ENCODE measurements around the gene RPS6KA3.
"Not testable (repeated sequence)": the region's sequence is repeated elsewhere in the genome, so short reads cannot be mapped to it uniquely, and the experiment has no call there.

Gene RPS6KA3

DNA sequence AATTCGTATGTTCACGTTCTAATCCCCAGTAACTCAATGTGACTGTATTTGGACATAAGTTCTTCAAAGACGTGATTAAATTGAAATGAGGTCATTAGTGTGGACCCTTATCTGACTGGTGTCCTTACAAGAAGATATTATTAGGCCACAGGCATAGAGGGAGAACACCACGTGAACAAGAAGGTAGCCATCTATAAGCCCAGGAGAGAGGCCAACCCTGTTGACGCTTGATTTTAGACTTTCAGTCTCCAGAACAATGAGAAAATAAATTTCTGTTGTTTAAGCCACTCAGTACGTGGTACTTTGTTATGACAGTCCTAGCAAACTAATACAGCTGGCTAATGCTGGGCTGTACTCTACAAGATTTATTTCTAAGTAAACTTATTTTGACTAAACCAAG, 123.6 kb downstream of the RPS6KA3 start:
- DNase-seq (ENCODE audit: low read depth) = no peak

- peak; percentile 76 for DNase-seq (ENCODE audit: low read depth)
These were observed 125.2 kb downstream of the RPS6KA3 start, which contains the start of gene EIF1AX for GRCh38 chrX:20141281-20142220. TSS of gene EIF1AX (minus strand) at chrX:20141838. CDS start at chrX:20141640, 198 bp downstream.

DNA sequence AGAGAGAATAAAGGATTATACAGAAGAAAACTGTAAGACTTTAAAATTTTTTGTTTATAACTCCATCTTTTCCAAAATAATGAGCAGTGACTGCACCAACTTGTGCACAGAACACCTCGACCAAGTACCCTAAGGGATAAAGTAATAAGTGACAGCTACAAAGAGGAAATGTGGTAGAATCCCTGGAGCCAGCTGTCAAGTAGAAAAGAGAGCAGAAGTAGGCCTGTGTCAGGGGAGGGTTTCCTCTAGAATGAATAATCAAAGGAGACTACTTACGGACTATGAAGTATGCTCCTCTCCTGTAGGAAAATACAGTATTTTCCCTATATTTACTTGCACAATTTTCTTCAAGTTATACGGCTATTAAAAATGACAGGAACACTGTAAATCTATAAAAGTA, 126.3 kb downstream of the RPS6KA3 start:
- no peak for DNase-seq (ENCODE audit: low read depth)

- no peak for DNase-seq (ENCODE audit: low read depth)
These were observed 126.7 kb downstream of the RPS6KA3 start for GRCh38 chrX:20139966-20140365.

DNA sequence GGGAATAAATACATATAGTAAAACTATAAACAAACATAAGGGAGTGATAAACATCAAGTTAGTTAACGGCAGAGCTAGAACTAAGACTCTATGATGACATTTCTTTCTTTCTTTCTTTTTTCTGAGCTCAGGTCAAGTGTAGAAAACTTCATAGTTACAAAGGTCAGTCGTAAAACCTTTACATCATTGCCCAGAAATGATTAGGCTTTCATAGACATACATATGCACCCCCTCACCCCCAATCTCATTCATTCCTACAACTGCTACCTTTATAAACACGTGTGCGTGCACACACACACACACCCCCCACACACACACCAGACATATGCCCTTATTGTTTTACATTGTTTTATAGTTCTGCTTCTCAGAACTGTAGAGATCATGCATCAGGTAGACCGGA, 130.8 kb downstream of the RPS6KA3 start:
- no peak for DNase-seq (ENCODE audit: low read depth)

DNA sequence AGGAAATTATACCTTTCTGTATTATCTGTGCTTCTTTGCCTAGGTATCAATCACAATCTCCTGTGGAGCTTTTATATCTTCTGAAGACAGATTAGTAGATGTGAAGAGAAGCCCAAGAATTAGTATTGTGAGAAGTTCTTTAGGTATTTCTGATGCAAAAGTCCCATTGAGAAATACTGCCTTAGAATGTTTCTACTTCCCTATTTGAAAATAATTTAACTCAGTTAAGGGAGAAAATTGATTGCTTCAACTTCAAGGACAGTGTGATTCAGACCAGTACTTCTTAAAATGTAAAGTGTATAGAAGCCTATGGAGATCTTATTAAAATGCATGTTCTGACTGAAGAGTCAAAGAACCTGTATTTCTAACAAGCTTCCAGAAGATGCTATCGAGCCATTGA, 134.0 kb downstream of the RPS6KA3 start:
- DNase-seq (ENCODE audit: low read depth) = no peak

DNA sequence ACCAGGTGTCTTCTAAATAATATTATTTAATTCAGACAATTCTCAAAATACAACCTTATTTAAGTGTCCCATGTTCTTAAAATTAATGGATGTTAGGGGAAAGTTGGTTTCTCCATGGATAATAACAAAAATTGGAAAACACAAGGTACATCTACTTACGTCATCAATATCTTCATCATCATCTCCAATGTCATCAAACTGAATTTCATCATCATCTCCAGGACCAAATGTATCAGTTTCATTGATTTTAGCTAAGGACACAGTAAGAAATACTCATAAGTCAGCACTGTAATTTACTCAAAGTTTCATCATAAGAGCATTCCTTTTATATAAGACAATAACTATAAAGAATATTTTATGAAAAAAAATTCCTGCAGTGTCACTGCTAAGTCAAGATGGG, 136.4 kb downstream of the RPS6KA3 start:
- DNase-seq (ENCODE audit: low read depth) = no peak

DNA sequence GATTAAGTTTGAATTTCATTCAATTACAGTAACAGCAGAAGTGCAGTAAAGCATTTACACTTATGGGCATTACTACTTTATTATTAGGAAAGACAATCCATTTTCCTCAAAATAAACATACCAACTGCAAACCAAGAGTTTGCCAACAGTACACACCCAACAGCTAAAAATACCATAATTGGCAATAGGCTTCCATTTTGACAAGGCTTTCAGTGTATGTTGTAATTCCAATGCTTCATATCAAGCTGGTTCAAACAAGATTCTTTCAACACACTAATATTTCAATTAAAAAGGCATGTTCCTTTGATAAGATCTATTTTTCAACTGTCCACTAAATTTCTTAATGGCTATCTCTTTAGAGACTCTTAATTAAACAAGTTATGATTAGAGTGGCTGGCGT, 137.2 kb downstream of the RPS6KA3 start:
- DNase-seq (ENCODE audit: low read depth) = no peak

DNA sequence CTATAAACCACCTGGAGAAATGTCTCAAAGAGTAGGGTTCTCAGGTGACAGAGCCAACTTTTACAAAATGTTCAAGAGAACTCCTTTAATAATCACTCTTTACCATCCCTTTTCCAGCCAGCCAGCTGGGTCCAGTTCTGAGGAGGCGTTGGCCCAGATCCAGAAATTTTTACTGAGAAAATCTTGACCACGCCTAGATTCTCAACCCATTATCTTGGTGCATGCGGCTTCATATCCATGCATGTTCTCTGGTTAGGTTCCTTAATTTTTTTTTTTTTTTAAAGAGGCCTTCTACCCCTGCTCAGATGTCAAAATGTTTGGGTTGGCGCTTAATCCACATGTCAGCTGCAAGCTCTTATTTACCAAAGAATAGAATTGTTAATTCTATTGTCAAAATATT, 138.0 kb downstream of the RPS6KA3 start:
- no peak for DNase-seq (ENCODE audit: low read depth)

- DNase-seq (ENCODE audit: low read depth) = not testable (repeated sequence)
These were observed 139.3 kb downstream of the RPS6KA3 start for GRCh38 chrX:20127440-20127839.

- DNase-seq (ENCODE audit: low read depth) = not testable (repeated sequence)
These were observed 139.9 kb downstream of the RPS6KA3 start for GRCh38 chrX:20126833-20127232.

DNA sequence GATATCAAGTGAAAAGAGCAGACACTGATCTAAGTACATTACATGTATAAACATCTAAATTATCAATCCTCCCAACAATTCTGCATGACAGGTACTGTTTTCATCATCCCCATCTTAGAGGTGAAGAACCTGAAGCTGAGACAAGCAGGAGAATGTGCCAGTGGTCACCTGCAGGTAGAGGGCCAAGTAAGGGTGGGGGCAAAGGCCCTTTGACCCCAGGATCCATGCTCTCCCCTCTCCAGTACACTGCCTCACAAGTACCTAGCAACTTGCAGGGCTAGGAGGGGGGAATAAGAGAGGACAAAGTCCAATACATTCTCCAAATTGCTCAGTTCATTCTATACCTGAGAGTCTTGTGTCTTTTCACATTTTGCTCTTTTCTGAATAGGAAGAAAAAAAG, 141.7 kb downstream of the RPS6KA3 start:
- no peak for DNase-seq (ENCODE audit: low read depth)

DNA sequence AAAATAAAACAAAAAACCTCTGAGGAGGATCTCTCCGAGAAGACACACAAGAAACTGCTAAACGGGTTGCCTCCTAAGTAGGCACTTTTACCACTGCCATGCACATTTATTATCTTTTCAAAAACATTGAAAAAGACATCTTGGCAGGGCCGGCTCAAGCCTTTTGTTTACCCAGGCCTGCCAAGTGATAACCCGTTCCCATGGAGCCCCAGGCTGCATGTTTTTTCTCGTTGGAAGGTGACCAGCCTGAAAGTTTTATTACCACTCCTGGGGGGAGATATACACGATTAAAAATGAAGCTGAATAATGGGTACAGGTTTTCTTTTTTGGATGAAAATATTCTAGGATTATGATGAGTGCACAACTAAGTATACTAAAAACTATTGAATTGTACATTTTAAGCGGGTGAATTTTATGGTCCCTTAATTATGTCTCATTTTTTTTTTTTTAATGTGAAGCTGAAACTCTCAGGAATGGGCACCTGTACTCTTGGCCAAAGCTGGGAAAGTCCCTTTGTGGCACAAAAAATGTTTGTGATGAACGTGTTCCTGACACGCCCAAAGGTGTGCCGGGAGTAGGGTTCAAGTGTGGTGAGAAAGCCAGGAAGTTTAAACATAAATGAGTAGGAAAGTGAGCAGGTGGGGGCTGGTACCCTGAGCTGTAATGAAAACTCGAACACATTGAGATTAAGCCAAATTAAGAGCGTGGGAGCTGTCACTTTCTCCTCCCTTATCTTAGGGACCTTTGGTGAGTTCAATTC, 148.5 kb downstream of the RPS6KA3 start:
- DNase-seq (ENCODE audit: low read depth) = no peak

DNA sequence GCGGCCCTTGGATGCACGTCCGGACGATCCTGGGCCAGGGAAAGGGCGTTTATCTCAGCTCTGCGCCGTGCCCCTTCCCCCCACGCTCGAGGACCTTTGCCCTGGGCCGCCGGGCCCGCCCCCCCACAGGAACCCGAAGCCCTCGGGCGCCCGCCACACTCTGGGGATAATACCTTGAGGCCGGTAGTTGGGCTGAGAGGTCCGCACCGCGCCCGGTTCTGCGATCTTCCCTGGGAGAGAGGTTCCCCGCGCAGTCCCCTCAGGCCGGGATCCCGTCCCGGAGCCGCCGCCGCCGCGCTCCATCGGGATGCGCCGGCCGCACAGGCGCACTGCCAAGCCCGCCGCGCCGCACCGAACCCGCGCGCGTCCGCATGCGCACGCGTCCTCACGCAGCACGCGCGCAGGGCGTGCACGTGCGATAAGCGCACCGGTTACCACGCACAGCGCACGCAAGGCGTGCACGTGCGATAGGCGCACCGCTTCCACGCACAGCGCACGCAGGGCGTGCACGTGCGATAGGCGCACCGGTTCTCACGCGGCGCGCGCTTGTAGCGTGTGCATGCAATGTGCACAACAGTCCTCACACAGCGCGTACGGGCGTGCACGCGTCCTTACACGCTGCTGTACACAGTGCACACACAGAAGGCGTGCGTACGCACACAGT, 150.0 kb downstream of the RPS6KA3 start, which contains the start of gene MAP7D2:
Gene MAP7D2 (minus strand): TSS at position 331 of the 664 bp plus-strand sequence. CDS start 28 bp downstream, at position 303.
- no peak for DNase-seq (ENCODE audit: low read depth)

DNA sequence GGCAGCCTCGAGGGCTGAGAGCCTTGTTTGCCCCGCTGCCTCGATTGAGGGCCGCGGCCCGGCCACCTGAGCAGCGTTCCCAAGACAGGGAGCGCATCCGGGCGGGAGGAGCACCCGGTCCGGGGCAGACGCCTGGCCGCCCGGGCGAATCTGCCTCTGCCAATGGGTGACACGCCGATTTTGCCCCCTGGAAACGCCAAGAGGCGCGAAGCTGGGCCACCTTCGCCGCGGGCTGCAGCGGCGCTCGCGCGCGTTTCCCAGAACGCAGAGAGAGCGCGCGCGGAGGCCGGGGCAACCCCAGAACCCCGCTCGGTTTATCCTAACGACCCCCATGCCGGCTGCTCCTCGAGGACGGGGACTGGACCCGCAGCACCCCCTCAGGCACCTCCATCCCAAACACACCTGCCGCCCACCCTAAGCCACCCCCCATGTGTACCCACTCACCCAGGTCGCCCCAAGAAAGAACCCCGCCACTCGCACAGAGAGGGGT, 150.6 kb downstream of the RPS6KA3 start:
- no peak for DNase-seq (ENCODE audit: low read depth)

- no peak for DNase-seq (ENCODE audit: low read depth)
These were observed 154.5 kb downstream of the RPS6KA3 start for GRCh38 chrX:20112022-20112774.

DNA sequence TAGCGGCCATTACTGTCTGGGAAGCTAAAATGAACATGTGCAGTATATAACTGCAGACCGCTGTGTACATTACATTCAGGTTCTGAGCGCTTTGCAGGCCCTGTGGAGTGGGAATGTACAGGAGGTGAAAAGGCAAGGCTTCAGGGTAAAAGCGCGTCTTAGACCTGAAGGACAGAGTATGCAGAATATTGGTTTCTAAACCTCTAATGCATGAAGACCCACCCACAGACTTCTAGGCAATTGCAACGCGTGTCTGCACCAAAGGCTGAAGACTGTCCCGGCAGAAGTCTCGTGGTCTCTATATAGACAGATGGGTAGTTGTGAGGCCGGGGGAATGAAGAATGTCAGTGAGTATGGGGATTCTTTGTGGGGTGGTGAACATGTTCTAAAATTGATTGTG, 155.4 kb downstream of the RPS6KA3 start:
- no peak for DNase-seq (ENCODE audit: low read depth)

DNA sequence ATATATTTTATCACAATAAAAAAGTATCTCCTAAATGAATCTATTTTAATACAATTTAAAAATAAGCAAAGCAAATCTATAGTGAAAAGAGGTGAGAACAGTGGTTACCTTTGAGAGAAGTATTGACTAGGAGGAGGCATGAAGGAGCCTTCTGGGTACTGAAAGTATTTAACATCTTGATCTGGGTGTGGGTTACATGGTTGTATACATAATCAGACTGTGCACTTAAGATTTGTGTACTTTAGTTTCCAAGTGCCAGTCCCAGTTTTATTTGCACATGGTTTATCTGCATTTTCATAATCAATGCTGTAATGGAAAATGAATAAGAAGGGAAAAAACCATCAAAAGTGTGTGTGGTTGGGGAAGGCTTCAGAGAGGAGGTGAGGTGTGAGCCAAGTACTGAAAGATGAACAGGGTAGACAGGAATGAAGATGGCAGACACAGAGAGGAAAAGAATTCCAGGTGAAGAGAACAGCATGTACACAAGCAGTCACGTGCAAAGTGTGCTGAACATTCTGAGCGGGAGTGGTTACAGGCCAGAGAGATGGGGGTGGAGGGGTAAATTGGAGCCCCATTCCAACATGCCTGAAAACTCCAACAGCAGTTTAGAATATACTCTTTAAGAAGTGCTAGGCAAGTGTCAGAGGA, 164.7 kb downstream of the RPS6KA3 start:
- no peak for DNase-seq (ENCODE audit: low read depth)

Measured in HS-27A (cell line).